HepG2 (cell line): ENCODE measurements around the gene DSTYK. TPM values are rescaled to one million over a fixed set of nuclear protein-coding genes. Genes with fewer than 3 reads are reported as not detected.

Source experiments
- AHDC1 ChIP-seq: sonication (generic); formaldehyde crosslinking; IDR thresholded peaks from 2 replicates; pipeline ENCODE4 v1.5.1; 2020; ENCODE audit warnings: mild to moderate bottlenecking, missing genetic modification reagents, borderline replicate concordance
- CREBL2 ChIP-seq: sonication (generic); formaldehyde crosslinking; IDR thresholded peaks from 2 replicates; pipeline ENCODE4 v1.8.1; 2023; ENCODE audit warnings: missing genetic modification reagents, mild to moderate bottlenecking, borderline replicate concordance
- HINFP ChIP-seq: sonication (generic); formaldehyde crosslinking; IDR thresholded peaks from 2 replicates; pipeline ENCODE4 v1.4.0; 2020; ENCODE audit warnings: low read depth, mild to moderate bottlenecking, missing genetic modification reagents
- NCOR1 ChIP-seq: fragments of 200-600 bp; sonication (generic); IDR thresholded peaks from 2 replicates; pipeline ENCODE4 v1.7.0; 2017; ENCODE audit warnings: antibody characterized with exemption, low read length, borderline replicate concordance
- NR3C1 ChIP-seq: sonication (generic); formaldehyde crosslinking; IDR thresholded peaks from 2 replicates; pipeline ENCODE4 v1.4.0; 2020; ENCODE audit warnings: missing genetic modification reagents
- POGZ ChIP-seq: sonication (generic); formaldehyde crosslinking; IDR thresholded peaks from 2 replicates; pipeline ENCODE4 v1.4.0; 2020; ENCODE audit warnings: mild to moderate bottlenecking, missing genetic modification reagents
- YEATS2 ChIP-seq: sonication (generic); formaldehyde crosslinking; IDR thresholded peaks from 2 replicates; pipeline ENCODE4 v1.4.0; 2020; ENCODE audit warnings: missing genetic modification reagents, borderline replicate concordance
- ZMYM3 ChIP-seq: sonication (generic); formaldehyde crosslinking; IDR thresholded peaks from 2 replicates; pipeline ENCODE4 v1.5.1; 2020; ENCODE audit warnings: mild to moderate bottlenecking, missing genetic modification reagents
- ZNF24 ChIP-seq: fragments of 450-650 bp; IDR thresholded peaks from 2 replicates; pipeline ENCODE4 v1.6.1; 2017; ENCODE audit warnings: antibody characterized with exemption, mild to moderate bottlenecking
- ZNF260 ChIP-seq: sonication (generic); formaldehyde crosslinking; IDR thresholded peaks from 2 replicates; pipeline ENCODE4 v1.4.0; 2020; ENCODE audit warnings: missing genetic modification reagents, low read depth, mild to moderate bottlenecking, borderline replicate concordance
- ZNF367 ChIP-seq: sonication (generic); formaldehyde crosslinking; IDR thresholded peaks from 2 replicates; pipeline ENCODE4 v1.4.0; 2020; ENCODE audit warnings: missing genetic modification reagents, borderline replicate concordance
- ZNF7 ChIP-seq: IDR thresholded peaks from 2 replicates; pipeline ENCODE4 v1.6.1; 2016; ENCODE audit warnings: missing biosample characterization, missing genetic modification reagents
- ZNF768 ChIP-seq: sonication (generic); formaldehyde crosslinking; IDR thresholded peaks from 2 replicates; pipeline ENCODE4 v1.4.0; 2020; ENCODE audit warnings: missing genetic modification reagents
- ZZZ3 ChIP-seq: sonication (generic); formaldehyde crosslinking; IDR thresholded peaks from 2 replicates; pipeline ENCODE4 v1.4.0; 2020; ENCODE audit warnings: missing genetic modification reagents, mild to moderate bottlenecking, borderline replicate concordance
- polyA plus RNA-seq, 8 experiments: library from polyadenylated mRNA; depleted of rRNA in 3 of 8; stranded (reverse) in 7 of 8; unstranded in 1 of 8; fragments of >200 nt; fragmentation: Illumina TruSeq in 4 of 8; extraction: Trizol in 4 of 8; gene quantifications; 2 replicates each; pipeline versions ENCODE4 v1.2.1 to v1.2.3, GENCODE V29; 2011 to 2016; ENCODE audit warnings: low read depth in 4 of 8, missing spikeins in 1 of 8, mixed read lengths in 1 of 8; ENCODE audit not compliant: insufficient read depth in 1 of 8
- total RNA-seq, 5 experiments: library from RNA; depleted of rRNA; stranded (reverse); fragments of >200 nt; fragmentation: Illumina TruSeq; extraction: Trizol; gene quantifications; 2 replicates each; pipeline ENCODE4 v1.2.3, GENCODE V29; 2016; ENCODE audit warnings: low read depth in 1 of 5
- TF ChIP-seq, protein P1 (sequence below): sonication (generic); formaldehyde crosslinking; IDR thresholded peaks from 2 replicates; pipeline ENCODE4 v1.5.0; 2020; ENCODE audit warnings: missing genetic modification reagents
- TF ChIP-seq, protein P2 (sequence below): sonication (generic); formaldehyde crosslinking; IDR thresholded peaks from 2 replicates; pipeline ENCODE4 v1.5.0; 2020; ENCODE audit warnings: missing genetic modification reagents

DSTYK gene
- total and polyA plus RNA-seq, 2 of the 13 experiments (the other 11 are each of a cell fraction or from before 2014, with no cell fraction given) = 2.6 to 4.8 TPM

GRCh38 chr1:205121660-205122488, 89.6 kb downstream of the DSTYK start, which contains the start of gene RBBP5 (continued):
- TF ChIP-seq AHDC1 (CRISPR knock-in tag) = peak; percentile 10; the same call in 1 of the 2 replicates
- TF ChIP-seq NCOR1 = peak; percentile 72; the same call in 1 of the 2 replicates
- peak; percentile 76; the same call in 1 of the 2 replicates for TF ChIP-seq ZNF24
- TF ChIP-seq, protein P1, sequence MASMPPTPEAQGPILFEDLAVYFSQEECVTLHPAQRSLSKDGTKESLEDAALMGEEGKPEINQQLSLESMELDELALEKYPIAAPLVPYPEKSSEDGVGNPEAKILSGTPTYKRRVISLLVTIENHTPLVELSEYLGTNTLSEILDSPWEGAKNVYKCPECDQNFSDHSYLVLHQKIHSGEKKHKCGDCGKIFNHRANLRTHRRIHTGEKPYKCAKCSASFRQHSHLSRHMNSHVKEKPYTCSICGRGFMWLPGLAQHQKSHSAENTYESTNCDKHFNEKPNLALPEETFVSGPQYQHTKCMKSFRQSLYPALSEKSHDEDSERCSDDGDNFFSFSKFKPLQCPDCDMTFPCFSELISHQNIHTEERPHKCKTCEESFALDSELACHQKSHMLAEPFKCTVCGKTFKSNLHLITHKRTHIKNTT (CRISPR knock-in tag) = no peak
- peak; percentile 99 for TF ChIP-seq YEATS2 (CRISPR knock-in tag)
- TF ChIP-seq ZZZ3 = peak; percentile 96; the same call in 1 of the 2 replicates
- 0 out of 2 replicates have a peak, but pooled peaks have one; percentile 23 for TF ChIP-seq CREBL2 (CRISPR knock-in tag)
- TF ChIP-seq POGZ (CRISPR knock-in tag) = peak; percentile 92
- TF ChIP-seq, protein P2, sequence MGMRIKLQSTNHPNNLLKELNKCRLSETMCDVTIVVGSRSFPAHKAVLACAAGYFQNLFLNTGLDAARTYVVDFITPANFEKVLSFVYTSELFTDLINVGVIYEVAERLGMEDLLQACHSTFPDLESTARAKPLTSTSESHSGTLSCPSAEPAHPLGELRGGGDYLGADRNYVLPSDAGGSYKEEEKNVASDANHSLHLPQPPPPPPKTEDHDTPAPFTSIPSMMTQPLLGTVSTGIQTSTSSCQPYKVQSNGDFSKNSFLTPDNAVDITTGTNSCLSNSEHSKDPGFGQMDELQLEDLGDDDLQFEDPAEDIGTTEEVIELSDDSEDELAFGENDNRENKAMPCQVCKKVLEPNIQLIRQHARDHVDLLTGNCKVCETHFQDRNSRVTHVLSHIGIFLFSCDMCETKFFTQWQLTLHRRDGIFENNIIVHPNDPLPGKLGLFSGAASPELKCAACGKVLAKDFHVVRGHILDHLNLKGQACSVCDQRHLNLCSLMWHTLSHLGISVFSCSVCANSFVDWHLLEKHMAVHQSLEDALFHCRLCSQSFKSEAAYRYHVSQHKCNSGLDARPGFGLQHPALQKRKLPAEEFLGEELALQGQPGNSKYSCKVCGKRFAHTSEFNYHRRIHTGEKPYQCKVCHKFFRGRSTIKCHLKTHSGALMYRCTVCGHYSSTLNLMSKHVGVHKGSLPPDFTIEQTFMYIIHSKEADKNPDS (CRISPR knock-in tag) = no peak
- peak; percentile 83; the same call in 1 of the 2 replicates for TF ChIP-seq HINFP
- no peak for TF ChIP-seq ZNF367 (CRISPR knock-in tag)
- TF ChIP-seq ZMYM3 (CRISPR knock-in tag) = peak; percentile 69; the same call in 1 of the 2 replicates
- TF ChIP-seq ZNF260 = no peak
- no peak for TF ChIP-seq ZNF7 (CRISPR knock-in tag)
- TF ChIP-seq NR3C1 (CRISPR knock-in tag) = no peak
- TF ChIP-seq ZNF768 (CRISPR knock-in tag) = peak; percentile 33; the same call in 1 of the 2 replicates
